OCI-LY3 (cell line): ENCODE measurements around the gene ACACB.

Experiments used
- H2AFZ ChIP-seq: fragments of 200-600, 300-600 bp; shearing (Covaris generic); 2 replicates; pipeline ENCODE4 v1.6.0; 2014; ENCODE audit warnings: antibody characterized with exemption, low read depth, low read length
- H3K27ac ChIP-seq: fragments of 200-600, 300-600 bp; sonication (generic); 2 replicates; pipeline ENCODE4 v1.5.1; 2014; ENCODE audit warnings: mild to moderate bottlenecking, low read length, moderate library complexity, mixed read lengths
- H3K27me3 ChIP-seq: fragments of 200-600, 300-600 bp; sonication (generic); 2 replicates; pipeline ENCODE4 v1.6.1; 2014; ENCODE audit warnings: low read depth, low read length, mixed read lengths
- H3K36me3 ChIP-seq: fragments of 200-600, 300-600 bp; sonication (generic); replicated peaks from 2 replicates; pipeline ENCODE3; 2014; ENCODE audit warnings: low read depth, low read length, mixed read lengths
- H3K4me1 ChIP-seq: fragments of 300-600, 200-600 bp; sonication (generic); 2 replicates; pipeline ENCODE4 v1.6.1; 2014; ENCODE audit warnings: low read length, mixed read lengths
- H3K4me2 ChIP-seq: fragments of 200-600, 300-600 bp; sonication (generic); 2 replicates; pipeline ENCODE4 v1.6.1; 2014; ENCODE audit warnings: low read length, mixed read lengths
- H3K4me3 ChIP-seq: fragments of 300-600, 200-600 bp; sonication (generic); 2 replicates; pipeline ENCODE4 v1.5.1; 2014; ENCODE audit warnings: antibody characterized with exemption, mild to moderate bottlenecking, low read length, moderate library complexity
- H3K79me2 ChIP-seq: fragments of 300-600, 200-600 bp; shearing (Covaris generic); 2 replicates; pipeline ENCODE4 v1.6.1; 2014; ENCODE audit warnings: mild to moderate bottlenecking, low read length, mixed read lengths
- H3K9ac ChIP-seq: fragments of 300-600, 200-600 bp; shearing (Covaris generic); 2 replicates; pipeline ENCODE4 v1.6.0; 2014; ENCODE audit warnings: mild to moderate bottlenecking, low read length, moderate library complexity
- H3K9me3 ChIP-seq: fragments of 200-600, 300-600 bp; shearing (Covaris generic); 2 replicates; pipeline ENCODE4 v1.6.1; 2014; ENCODE audit warnings: low read length, mixed read lengths; ENCODE audit not compliant: insufficient read depth
- H4K20me1 ChIP-seq: fragments of 200-600, 300-600 bp; sonication (generic); 2 replicates; pipeline ENCODE4 v1.6.1; 2016; ENCODE audit warnings: low read length, mixed read lengths; ENCODE audit not compliant: insufficient read depth
- EZH2phosphoT487 ChIP-seq: fragments of 200-600 bp; shearing (Covaris generic); IDR thresholded peaks from 2 replicates; pipeline ENCODE4 v1.6.1; 2018; ENCODE audit warnings: antibody characterized with exemption, mixed run types, low read depth
- TF ChIP-seq, protein P1 (sequence below): fragments of 200-600, 300-600 bp; sonication (generic); IDR thresholded peaks from 2 replicates; pipeline ENCODE4 v1.5.1; 2014; ENCODE audit warnings: antibody characterized with exemption, low read length, low read depth

ACACB gene

DNA sequence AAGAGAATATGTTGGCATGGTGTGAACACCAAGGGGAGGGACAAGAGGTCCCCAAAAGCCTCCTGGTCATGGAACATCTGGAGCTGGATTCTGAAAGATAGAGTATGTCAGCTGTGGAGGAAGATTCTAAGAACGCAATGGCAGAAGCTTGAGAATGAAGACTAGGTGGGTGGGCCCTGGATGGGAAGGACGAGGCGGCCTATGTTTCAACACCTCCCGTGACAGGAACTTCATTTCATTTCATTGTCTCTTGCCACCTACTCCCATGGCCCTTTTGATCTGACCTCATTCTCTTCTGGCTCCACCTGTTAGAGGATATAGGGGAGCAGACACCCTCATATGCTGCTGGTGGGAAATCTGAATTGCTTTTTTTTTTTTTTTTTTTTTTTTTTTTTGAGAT, 15.6 kb upstream of the ACACB start:
- no peak overlapping the region for H3K4me3 ChIP-seq
- no peak overlapping the region for H3K27ac ChIP-seq
- no peak overlapping the region for H2AFZ ChIP-seq
- no peak overlapping the region for H3K4me2 ChIP-seq
- peaks cover 16% of the 10 kb centered on the region for H3K79me2 ChIP-seq
- no peaks in the 10 kb centered on the region for H3K9me3 ChIP-seq
- peaks cover 48% of the 10 kb centered on the region for H3K36me3 ChIP-seq
- no peaks in the 10 kb centered on the region for H3K27me3 ChIP-seq
- peaks cover 4% of the 10 kb centered on the region; the same call in 1 of the 2 replicates for H4K20me1 ChIP-seq
- H3K4me1 ChIP-seq = peaks cover 16% of the 10 kb centered on the region
- H3K9ac ChIP-seq = no peak overlapping the region
- no peak for TF ChIP-seq EZH2phosphoT487
- TF ChIP-seq, protein P1, sequence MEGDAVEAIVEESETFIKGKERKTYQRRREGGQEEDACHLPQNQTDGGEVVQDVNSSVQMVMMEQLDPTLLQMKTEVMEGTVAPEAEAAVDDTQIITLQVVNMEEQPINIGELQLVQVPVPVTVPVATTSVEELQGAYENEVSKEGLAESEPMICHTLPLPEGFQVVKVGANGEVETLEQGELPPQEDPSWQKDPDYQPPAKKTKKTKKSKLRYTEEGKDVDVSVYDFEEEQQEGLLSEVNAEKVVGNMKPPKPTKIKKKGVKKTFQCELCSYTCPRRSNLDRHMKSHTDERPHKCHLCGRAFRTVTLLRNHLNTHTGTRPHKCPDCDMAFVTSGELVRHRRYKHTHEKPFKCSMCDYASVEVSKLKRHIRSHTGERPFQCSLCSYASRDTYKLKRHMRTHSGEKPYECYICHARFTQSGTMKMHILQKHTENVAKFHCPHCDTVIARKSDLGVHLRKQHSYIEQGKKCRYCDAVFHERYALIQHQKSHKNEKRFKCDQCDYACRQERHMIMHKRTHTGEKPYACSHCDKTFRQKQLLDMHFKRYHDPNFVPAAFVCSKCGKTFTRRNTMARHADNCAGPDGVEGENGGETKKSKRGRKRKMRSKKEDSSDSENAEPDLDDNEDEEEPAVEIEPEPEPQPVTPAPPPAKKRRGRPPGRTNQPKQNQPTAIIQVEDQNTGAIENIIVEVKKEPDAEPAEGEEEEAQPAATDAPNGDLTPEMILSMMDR = no peak

DNA sequence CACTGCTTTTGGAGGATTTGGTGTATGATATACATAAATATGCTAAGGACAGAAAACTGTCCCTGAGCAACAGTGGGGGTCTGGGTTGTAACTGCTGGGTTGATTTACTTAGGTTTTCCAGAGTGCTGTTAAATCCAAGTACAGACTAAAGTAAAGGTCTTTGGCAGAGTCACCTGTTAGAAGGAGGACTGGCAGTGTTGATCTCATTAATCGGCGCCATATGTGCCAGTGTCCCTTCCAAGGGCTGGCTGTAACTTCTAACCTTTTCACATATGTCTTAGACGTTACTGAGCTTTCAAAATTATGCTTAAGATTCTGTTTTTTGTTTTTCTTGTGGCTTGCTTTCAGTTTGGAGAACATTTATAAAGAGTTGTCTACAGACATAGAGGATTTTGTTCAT, 13.9 kb upstream of the ACACB start:
- Histone ChIP-seq H3K4me2 (no peak overlapping the region), H3K4me3 (no peak overlapping the region), H3K79me2 (peaks cover 16% of the 10 kb centered on the region), H3K9me3 (no peaks in the 10 kb centered on the region), H3K9ac (no peak overlapping the region), H3K27me3 (no peaks in the 10 kb centered on the region), H4K20me1 (peaks cover 4% of the 10 kb centered on the region; the same call in 1 of the 2 replicates), H3K4me1 (peaks cover 7% of the 10 kb centered on the region), H3K27ac (no peak overlapping the region), H3K36me3 (peaks cover 56% of the 10 kb centered on the region), H2AFZ (no peak overlapping the region)
- TF ChIP-seq, protein P1 = no peak
- TF ChIP-seq EZH2phosphoT487 = no peak

DNA sequence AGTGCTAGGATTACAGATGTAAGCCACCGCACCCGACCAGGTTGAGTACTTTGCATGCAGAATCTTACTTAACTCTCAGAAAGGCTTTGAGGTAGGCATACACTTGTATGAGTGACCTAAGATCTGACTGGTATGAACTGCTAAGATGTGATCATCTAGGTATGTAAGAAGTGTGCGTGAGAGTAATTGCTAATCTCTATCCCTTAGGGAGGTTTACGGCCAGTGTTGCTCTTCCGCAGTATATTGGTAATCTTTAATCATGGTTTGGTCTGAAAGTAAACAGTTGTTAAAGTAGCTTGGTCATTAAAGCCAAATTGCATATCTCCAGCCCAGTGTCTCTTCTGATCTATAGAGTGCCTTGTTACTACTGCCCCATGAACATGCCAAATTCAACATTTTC, 11.2 kb upstream of the ACACB start:
- TF ChIP-seq EZH2phosphoT487 = no peak
- TF ChIP-seq, protein P1 = no peak
- Histone ChIP-seq H3K27me3 (no peaks in the 10 kb centered on the region), H4K20me1 (peaks cover 4% of the 10 kb centered on the region; the same call in 1 of the 2 replicates), H3K9ac (no peak overlapping the region), H3K27ac (no peak overlapping the region), H2AFZ (no peak overlapping the region), H3K4me1 (no peaks in the 10 kb centered on the region), H3K4me3 (no peak overlapping the region), H3K9me3 (no peaks in the 10 kb centered on the region), H3K4me2 (no peak overlapping the region), H3K79me2 (no peaks in the 10 kb centered on the region; the same call in 1 of the 2 replicates), H3K36me3 (peaks cover 50% of the 10 kb centered on the region)

DNA sequence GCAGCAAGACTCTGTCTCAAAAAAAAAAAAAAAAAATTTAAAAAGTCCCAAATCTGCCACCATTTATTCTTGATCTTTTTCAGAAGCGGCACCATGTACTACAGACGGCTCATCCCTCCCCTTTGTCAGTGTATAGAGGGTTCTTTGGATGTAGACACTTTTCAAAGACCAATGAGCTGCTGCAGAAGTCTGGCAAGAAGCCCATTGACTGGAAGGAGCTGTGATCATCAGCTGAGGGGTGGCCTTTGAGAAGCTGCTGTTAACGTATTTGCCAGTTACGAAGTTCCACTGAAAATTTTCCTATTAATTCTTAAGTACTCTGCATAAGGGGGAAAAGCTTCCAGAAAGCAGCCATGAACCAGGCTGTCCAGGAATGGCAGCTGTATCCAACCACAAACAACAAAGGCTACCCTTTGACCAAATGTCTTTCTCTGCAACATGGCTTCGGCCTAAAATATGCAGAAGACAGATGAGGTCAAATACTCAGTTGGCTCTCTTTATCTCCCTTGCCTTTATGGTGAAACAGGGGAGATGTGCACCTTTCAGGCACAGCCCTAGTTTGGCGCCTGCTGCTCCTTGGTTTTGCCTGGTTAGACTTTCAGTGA, 6.5 kb upstream of the ACACB start:
- Histone ChIP-seq H3K36me3 (peaks cover 26% of the 10 kb centered on the region), H3K27me3 (no peaks in the 10 kb centered on the region), H2AFZ (no peak overlapping the region), H3K4me1 (no peaks in the 10 kb centered on the region), H3K9ac (no peak overlapping the region), H3K79me2 (no peaks in the 10 kb centered on the region), H3K9me3 (no peaks in the 10 kb centered on the region), H3K27ac (no peak overlapping the region), H3K4me2 (no peak overlapping the region), H4K20me1 (peaks cover 4% of the 10 kb centered on the region; the same call in 1 of the 2 replicates), H3K4me3 (no peak overlapping the region)
- no peak for TF ChIP-seq EZH2phosphoT487
- TF ChIP-seq, protein P1 = no peak
